GM18519 (cell line): Measurements from ENCODE around the gene CPNE1.

Source experiments
- ATAC-seq: cut with Tn5 transposase; IDR thresholded peaks from one replicate; pipeline ENCODE4 v1.9.1; 2021; ENCODE audit warnings: mild to moderate bottlenecking, moderate library complexity; ENCODE audit not compliant: unreplicated experiment, low FRiP score

Gene CPNE1

DNA sequence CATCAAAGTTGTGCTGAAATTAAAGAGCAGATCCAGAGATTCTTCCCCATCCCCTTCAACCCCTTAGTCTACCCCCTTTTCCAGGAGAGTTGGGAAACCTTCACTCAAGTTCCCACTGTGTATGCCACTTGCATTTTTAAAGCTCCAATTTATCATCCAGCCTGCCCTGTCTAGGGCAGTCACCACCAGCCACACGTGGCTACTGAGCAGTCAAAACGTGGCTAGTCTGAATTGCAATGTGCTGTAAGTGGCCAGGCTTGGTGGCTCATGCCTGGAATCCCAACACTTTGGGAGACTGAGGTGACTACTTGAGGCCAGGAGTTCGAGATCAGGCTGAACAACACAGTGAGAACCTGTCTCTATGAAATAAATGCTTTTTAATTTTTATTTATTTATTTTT, 87.9 kb downstream of the CPNE1 start:
- ATAC-seq: no peak
